DOHH2 (cell line): Measurements from ENCODE around the gene TMEM234.
A peak's percentile ranks its signal among the peaks of the same experiment; 100 is the strongest.

ENCODE experiments used
- H3F3A ChIP-seq: fragments of 200-600 bp; sonication (generic), shearing (Covaris generic); 2 replicates; pipeline ENCODE4 v1.6.0; 2016; ENCODE audit warnings: antibody characterized with exemption, mild to moderate bottlenecking; ENCODE audit not compliant: control insufficient read depth, insufficient read depth
- H3K27ac ChIP-seq: fragments of 200-600 bp; sonication (generic); 2 replicates; pipeline ENCODE4 v1.5.1; 2014; ENCODE audit warnings: low read depth, mild to moderate bottlenecking, low read length, moderate library complexity
- H3K27me3 ChIP-seq: fragments of 200-600 bp; sonication (generic); 2 replicates; pipeline ENCODE4 v1.6.1; 2014; ENCODE audit warnings: mild to moderate bottlenecking, low read length, mixed read lengths; ENCODE audit not compliant: control insufficient read depth
- H3K36me3 ChIP-seq: fragments of 200-600 bp; sonication (generic); 2 replicates; pipeline ENCODE4 v1.6.1; 2014; ENCODE audit warnings: mild to moderate bottlenecking, low read length, moderate library complexity, mixed read lengths; ENCODE audit not compliant: control insufficient read depth
- H3K4me1 ChIP-seq: fragments of 200-600 bp; sonication (generic); 2 replicates; pipeline ENCODE4 v1.6.1; 2014; ENCODE audit warnings: mild to moderate bottlenecking, low read length, mixed read lengths; ENCODE audit not compliant: control insufficient read depth
- H3K4me2 ChIP-seq: fragments of 200-600 bp; sonication (generic); 2 replicates; pipeline ENCODE4 v1.6.0; 2014; ENCODE audit warnings: mild to moderate bottlenecking, low read length, moderate library complexity
- H3K4me3 ChIP-seq: fragments of 200-600 bp; sonication (generic); 2 replicates; pipeline ENCODE4 v1.5.1; 2014; ENCODE audit warnings: mild to moderate bottlenecking, low read length, mixed read lengths
- H3K79me2 ChIP-seq: fragments of 200-600 bp; sonication (generic); 2 replicates; pipeline ENCODE4 v1.6.1; 2014; ENCODE audit warnings: mild to moderate bottlenecking, low read length, mixed read lengths; ENCODE audit not compliant: control insufficient read depth
- H3K9me2 ChIP-seq: fragments of 200-600 bp; sonication (generic); replicated peaks from 2 replicates; pipeline ENCODE4 v1.6.1; 2014; ENCODE audit warnings: mild to moderate bottlenecking, low read length, mixed read lengths; ENCODE audit not compliant: control insufficient read depth
- H3K9me3 ChIP-seq: fragments of 200-600 bp; sonication (generic); 2 replicates; pipeline ENCODE4 v1.6.1; 2014; ENCODE audit warnings: antibody characterized with exemption, low read length, mixed read lengths; ENCODE audit not compliant: control insufficient read depth, insufficient read depth
- H4K20me1 ChIP-seq: fragments of 200-600 bp; sonication (generic); 2 replicates; pipeline ENCODE4 v1.6.0; 2014; ENCODE audit warnings: low read depth, mild to moderate bottlenecking, antibody characterized with exemption, low read length, moderate library complexity; ENCODE audit not compliant: control insufficient read depth, insufficient read depth
- CTCF ChIP-seq: fragments of 200-600 bp; sonication (generic); IDR thresholded peaks from one replicate; pipeline ENCODE4 v1.5.1; 2014; ENCODE audit warnings: antibody characterized with exemption, mild to moderate bottlenecking, low read depth, low read length; ENCODE audit not compliant: poor library complexity, severe bottlenecking
- EZH2phosphoT487 ChIP-seq: fragments of 200-600 bp; sonication (generic); IDR thresholded peaks from 2 replicates; pipeline ENCODE4 v1.6.1; 2017; ENCODE audit warnings: borderline replicate concordance, mild to moderate bottlenecking, antibody characterized with exemption, low read length, moderate library complexity, mixed read lengths

TMEM234 gene

GRCh38 chr1:32240140-32240951 lies 18.2 kb upstream of the TMEM234 start:
- Histone ChIP-seq H3K36me3 (peaks cover 6% of the 10 kb centered on the region; the same call in 1 of the 2 replicates), H3F3A (peaks cover 11% of the 10 kb centered on the region; the same call in 1 of the 2 replicates), H3K9me3 (no peaks in the 10 kb centered on the region), H3K27me3 (no peaks in the 10 kb centered on the region; the same call in 1 of the 2 replicates), H3K9me2 (no peaks in the 10 kb centered on the region), H3K4me2 (peak overlapping the region; percentile 91), H4K20me1 (no peaks in the 10 kb centered on the region), H3K79me2 (no peaks in the 10 kb centered on the region), H3K27ac (no peak overlapping the region), H3K4me1 (peaks cover 26% of the 10 kb centered on the region), H3K4me3 (peak overlapping the region; percentile 77)
- TF ChIP-seq EZH2phosphoT487 (0 out of 2 replicates have a peak, but pooled peaks have one; percentile 31), CTCF (no peak)

GRCh38 chr1:32239790-32240139 lies 17.6 kb upstream of the TMEM234 start:
- Histone ChIP-seq H4K20me1 (no peaks in the 10 kb centered on the region), H3K4me2 (peak overlapping the region; percentile 91), H3K79me2 (no peaks in the 10 kb centered on the region), H3K27me3 (no peaks in the 10 kb centered on the region; the same call in 1 of the 2 replicates), H3K36me3 (peaks cover 9% of the 10 kb centered on the region; the same call in 1 of the 2 replicates), H3K9me2 (no peaks in the 10 kb centered on the region), H3K4me3 (no peak overlapping the region), H3K4me1 (peaks cover 26% of the 10 kb centered on the region), H3F3A (peaks cover 11% of the 10 kb centered on the region; the same call in 1 of the 2 replicates), H3K27ac (no peak overlapping the region), H3K9me3 (no peaks in the 10 kb centered on the region)
- no peak for TF ChIP-seq CTCF
- no peak for TF ChIP-seq EZH2phosphoT487

- Histone ChIP-seq H3K27ac (no peak overlapping the region), H3K9me3 (no peaks in the 10 kb centered on the region), H3K27me3 (no peaks in the 10 kb centered on the region; the same call in 1 of the 2 replicates), H3K4me3 (no peak overlapping the region), H3K36me3 (peaks cover 12% of the 10 kb centered on the region; the same call in 1 of the 2 replicates), H3K9me2 (no peaks in the 10 kb centered on the region), H3K4me2 (no peak overlapping the region), H4K20me1 (no peaks in the 10 kb centered on the region), H3K79me2 (no peaks in the 10 kb centered on the region), H3K4me1 (peaks cover 26% of the 10 kb centered on the region), H3F3A (peaks cover 11% of the 10 kb centered on the region; the same call in 1 of the 2 replicates)
- TF ChIP-seq CTCF (no peak), EZH2phosphoT487 (no peak)
Measured at GRCh38 chr1:32239337-32239736, 17.2 kb upstream of the TMEM234 start.
